Progenitor cell of endocrine pancreas (in vitro differentiated cells): ENCODE results near the gene GTPBP3. TPM values are rescaled to one million over a fixed set of nuclear protein-coding genes. Genes with fewer than 3 reads are reported as not detected.

ENCODE experiments used
- DNase-seq: peaks from one replicate; pipeline ENCODE4 v3.0.0; 2021; ENCODE audit warnings: low spot score; ENCODE audit not compliant: unreplicated experiment
- H3K27ac Mint-ChIP-seq: 2 replicates; pipeline ENCODE4 v1.8.0; 2021; ENCODE audit warnings: mild to moderate bottlenecking, moderate library complexity, mixed read lengths
- H3K27me3 Mint-ChIP-seq: 2 replicates; pipeline ENCODE4 v1.8.0; 2021; ENCODE audit warnings: mixed read lengths
- H3K36me3 Mint-ChIP-seq: 2 replicates; pipeline ENCODE4 v1.8.0; 2022; ENCODE audit warnings: mixed read lengths; ENCODE audit not compliant: insufficient read depth
- H3K4me1 Mint-ChIP-seq: 2 replicates; pipeline ENCODE4 v1.8.0; 2021; ENCODE audit warnings: low read depth, mixed read lengths
- H3K4me3 Mint-ChIP-seq: 2 replicates; pipeline ENCODE4 v1.8.0; 2021; ENCODE audit warnings: low read depth, mild to moderate bottlenecking, moderate library complexity, mixed read lengths
- H3K9me3 Mint-ChIP-seq: 2 replicates; pipeline ENCODE4 v1.8.0; 2021; ENCODE audit warnings: low read depth, mixed read lengths
- CTCF ChIP-seq: fragments of 200-600 bp; sonication (generic); IDR thresholded peaks from one replicate; pipeline ENCODE4 v1.5.0; 2021; ENCODE audit warnings: antibody characterized with exemption, mild to moderate bottlenecking; ENCODE audit not compliant: unreplicated experiment
- total RNA-seq: library from RNA; stranded (reverse); gene quantifications from 2 replicates; pipeline ENCODE4 v1.2.1, GENCODE V29; 2021

GTPBP3 gene
- total RNA-seq, 1 donor from 2014 or later, result 44.5 TPM

- no peak for DNase-seq
- Mint-ChIP-seq H3K36me3 (peaks cover 12% of the 10 kb centered on the region), H3K27ac (no peak overlapping the region), H3K4me1 (no peaks in the 10 kb centered on the region), H3K27me3 (no peaks in the 10 kb centered on the region), H3K9me3 (no peaks in the 10 kb centered on the region), H3K4me3 (no peak overlapping the region)
- no peak for TF ChIP-seq CTCF
These were observed 17.7 kb upstream of the GTPBP3 start for GRCh38 chr19:17319473-17320238.

GRCh38 chr19:17320435-17320834 lies 16.9 kb upstream of the GTPBP3 start:
- TF ChIP-seq CTCF, result no peak
- H3K36me3 Mint-ChIP-seq, result peaks cover 11% of the 10 kb centered on the region
- H3K4me3 Mint-ChIP-seq, result no peak overlapping the region
- no peak for DNase-seq
- H3K9me3 Mint-ChIP-seq, result no peaks in the 10 kb centered on the region
- H3K27me3 Mint-ChIP-seq, result no peaks in the 10 kb centered on the region
- no peaks in the 10 kb centered on the region for H3K4me1 Mint-ChIP-seq
- no peak overlapping the region for H3K27ac Mint-ChIP-seq

GRCh38 chr19:17321655-17322489 lies 15.5 kb upstream of the GTPBP3 start:
- H3K36me3 Mint-ChIP-seq, result peaks cover 9% of the 10 kb centered on the region

GRCh38 chr19:17322854-17323253 lies 14.5 kb upstream of the GTPBP3 start:
- DNase-seq, result no peak
- TF ChIP-seq CTCF, result no peak
- H3K4me1 Mint-ChIP-seq, result peaks cover 4% of the 10 kb centered on the region
- peak overlapping the region; percentile 41 for H3K27ac Mint-ChIP-seq
- H3K27me3 Mint-ChIP-seq, result peaks cover 3% of the 10 kb centered on the region
- H3K4me3 Mint-ChIP-seq, result no peak overlapping the region
- H3K9me3 Mint-ChIP-seq, result no peaks in the 10 kb centered on the region
- peaks cover 10% of the 10 kb centered on the region for H3K36me3 Mint-ChIP-seq

More at GRCh38 chr19:17321655-17322489, 15.5 kb upstream of the GTPBP3 start:
- no peak for DNase-seq
- no peak overlapping the region for H3K27ac Mint-ChIP-seq
- no peaks in the 10 kb centered on the region for H3K27me3 Mint-ChIP-seq
- H3K4me1 Mint-ChIP-seq, result no peaks in the 10 kb centered on the region
- TF ChIP-seq CTCF, result no peak
- no peak overlapping the region for H3K4me3 Mint-ChIP-seq
- H3K9me3 Mint-ChIP-seq, result no peaks in the 10 kb centered on the region

GRCh38 chr19:17323300-17323963 lies 13.9 kb upstream of the GTPBP3 start:
- no peak for TF ChIP-seq CTCF
- H3K4me1 Mint-ChIP-seq, result peaks cover 4% of the 10 kb centered on the region
- H3K36me3 Mint-ChIP-seq, result peaks cover 10% of the 10 kb centered on the region
- no peak overlapping the region for H3K27ac Mint-ChIP-seq
- no peak for DNase-seq
- peaks cover 3% of the 10 kb centered on the region for H3K27me3 Mint-ChIP-seq
- no peak overlapping the region for H3K4me3 Mint-ChIP-seq
- no peaks in the 10 kb centered on the region for H3K9me3 Mint-ChIP-seq
